Osteoblast (primary cell): ENCODE measurements around the gene ZDHHC11. TPM values are rescaled to one million over a fixed set of nuclear protein-coding genes. Genes with fewer than 3 reads are reported as not detected.
"Not testable (repeated sequence)": the region's sequence is repeated elsewhere in the genome, so short reads cannot be mapped to it uniquely, and the experiment has no call there.

Experiments used
- DNase-seq: peaks from one replicate; pipeline ENCODE4 v3.0.0; 2011; ENCODE audit warnings: low spot score, mixed read lengths; ENCODE audit not compliant: insufficient read length; ENCODE audit errors: missing footprints
- H2AFZ ChIP-seq: 2 replicates; pipeline ENCODE4 v1.6.0; 2011; ENCODE audit warnings: mild to moderate bottlenecking, low read length
- H3K27ac ChIP-seq: 2 replicates; pipeline ENCODE4 v1.5.1; 2011; ENCODE audit warnings: mild to moderate bottlenecking, low read depth, low read length, moderate library complexity
- H3K27me3 ChIP-seq: 2 replicates; pipeline ENCODE4 v1.6.0; 2012; ENCODE audit warnings: mild to moderate bottlenecking, control low read depth, inconsistent platforms, low read length, moderate library complexity; ENCODE audit not compliant: insufficient read depth
- H3K36me3 ChIP-seq: 2 replicates; pipeline ENCODE4 v1.5.1; 2011; ENCODE audit warnings: mild to moderate bottlenecking, low read length, control low read depth, moderate library complexity; ENCODE audit not compliant: insufficient read depth
- H3K4me1 ChIP-seq: 2 replicates; pipeline ENCODE4 v1.5.1; 2011; ENCODE audit warnings: mild to moderate bottlenecking, low read length, control low read depth, moderate library complexity; ENCODE audit not compliant: insufficient read depth
- H3K4me2 ChIP-seq: 2 replicates; pipeline ENCODE4 v1.6.0; 2011; ENCODE audit warnings: mild to moderate bottlenecking, low read length; ENCODE audit not compliant: insufficient read depth
- H3K4me3 ChIP-seq: fragments of 200-600 bp; sonication (generic); 3 replicates; pipeline ENCODE4 v1.5.1; 2012; ENCODE audit warnings: mild to moderate bottlenecking, low read length, inconsistent platforms; ENCODE audit not compliant: insufficient read depth
- H3K79me2 ChIP-seq: 2 replicates; pipeline ENCODE4 v1.6.0; 2012; ENCODE audit warnings: mild to moderate bottlenecking, low read length, control low read depth, inconsistent platforms; ENCODE audit not compliant: insufficient read depth
- H3K9me3 ChIP-seq: 2 replicates; pipeline ENCODE4 v1.5.1; 2011; ENCODE audit warnings: low read depth, low read length, control low read depth
- H4K20me1 ChIP-seq: 2 replicates; pipeline ENCODE4 v1.6.0; 2012; ENCODE audit warnings: mild to moderate bottlenecking, low read length, control low read depth; ENCODE audit not compliant: insufficient read depth
- CTCF ChIP-seq: IDR thresholded peaks from 2 replicates; pipeline ENCODE4 v1.5.1; 2011; ENCODE audit warnings: mild to moderate bottlenecking, low read depth, low read length, moderate library complexity; ENCODE audit errors: extremely low read depth
- total RNA-seq: library from RNA; depleted of rRNA; stranded (reverse); fragments of >200 nt; gene quantifications from 2 replicates; pipeline ENCODE4 v1.2.3, GENCODE V29; 2012

The ZDHHC11 gene
- total RNA-seq, 1 donor, result 1.8 TPM

- no peaks in the 10 kb centered on the region for H3K36me3 ChIP-seq
- no peak overlapping the region for H3K4me2 ChIP-seq
- TF ChIP-seq CTCF, result no peak
- no peaks in the 10 kb centered on the region for H3K9me3 ChIP-seq
- no peak overlapping the region for H2AFZ ChIP-seq
- no peak overlapping the region for H3K27ac ChIP-seq
- DNase-seq, result peak; percentile 66
- H3K27me3 ChIP-seq, result peaks cover 7% of the 10 kb centered on the region
- H3K79me2 ChIP-seq, result no peaks in the 10 kb centered on the region
- no peaks in the 10 kb centered on the region for H4K20me1 ChIP-seq
- H3K4me3 ChIP-seq, result no peak overlapping the region
- H3K4me1 ChIP-seq, result no peaks in the 10 kb centered on the region
These were observed 73.7 kb downstream of the ZDHHC11 start for GRCh38 chr5:776862-777711.

- H3K27ac ChIP-seq, result no peak overlapping the region
- H3K4me1 ChIP-seq, result no peaks in the 10 kb centered on the region
- no peaks in the 10 kb centered on the region for H3K9me3 ChIP-seq
- H2AFZ ChIP-seq, result no peak overlapping the region
- DNase-seq, result peak; percentile 25
- TF ChIP-seq CTCF, result no peak
- H3K36me3 ChIP-seq, result no peaks in the 10 kb centered on the region
- no peak overlapping the region for H3K4me2 ChIP-seq
- H3K27me3 ChIP-seq, result peaks cover 7% of the 10 kb centered on the region
- no peak overlapping the region for H3K4me3 ChIP-seq
- H4K20me1 ChIP-seq, result no peaks in the 10 kb centered on the region
- no peaks in the 10 kb centered on the region for H3K79me2 ChIP-seq
These were observed 74.6 kb downstream of the ZDHHC11 start for GRCh38 chr5:775961-776861.

- not testable (repeated sequence) for H3K9me3 ChIP-seq, H3K4me1 ChIP-seq, H3K27me3 ChIP-seq, H4K20me1 ChIP-seq, H3K4me2 ChIP-seq, H3K27ac ChIP-seq, H2AFZ ChIP-seq, DNase-seq, H3K36me3 ChIP-seq, H3K79me2 ChIP-seq, H3K4me3 ChIP-seq
These were observed 75.2 kb downstream of the ZDHHC11 start for GRCh38 chr5:775595-775960.

- H3K4me1 ChIP-seq, result not testable (repeated sequence)
These were observed 75.8 kb downstream of the ZDHHC11 start for GRCh38 chr5:774854-775505.

GRCh38 chr5:774304-774703, 76.5 kb downstream of the ZDHHC11 start:
- not testable (repeated sequence) for H2AFZ ChIP-seq, H3K79me2 ChIP-seq, H3K36me3 ChIP-seq, H3K9me3 ChIP-seq, H3K4me2 ChIP-seq, H3K27me3 ChIP-seq, H4K20me1 ChIP-seq, H3K4me3 ChIP-seq, H3K4me1 ChIP-seq, H3K27ac ChIP-seq
- peak; percentile 62 for DNase-seq

More at GRCh38 chr5:774854-775505, 75.8 kb downstream of the ZDHHC11 start:
- not testable (repeated sequence) for H3K27ac ChIP-seq, H3K27me3 ChIP-seq, H4K20me1 ChIP-seq, H2AFZ ChIP-seq, H3K4me2 ChIP-seq, H3K9me3 ChIP-seq, H3K36me3 ChIP-seq, H3K79me2 ChIP-seq, H3K4me3 ChIP-seq
- peak; percentile 36 for DNase-seq
